PC-3 (cell line): ENCODE results near the gene CEACAM18. TPM values are rescaled to one million over a fixed set of nuclear protein-coding genes. Genes with fewer than 3 reads are reported as not detected.

ENCODE experiments used
- ATAC-seq: fragments of 200-7000 bp; cut with Tn5 transposase; 2 replicates; pipeline ENCODE4 v1.9.1; 2020; ENCODE audit warnings: mild to moderate bottlenecking, moderate library complexity
- BruUV-seq: library from RNA; stranded (reverse); fragments of 400-500 nt; replicated peaks from 2 replicates; lab custom pipeline; 2021; lab: Mats Ljungman, UMichigan
- CTCF ChIA-PET: fragments of 300-600 bp; sonication (Branson Sonifier 250); formaldehyde crosslinking; loops from one replicate; lab custom pipeline; 2022; ENCODE audit warnings: antibody characterized with exemption; lab: Charles Lee
- POLR2A ChIA-PET: fragments of 300-600 bp; sonication (Branson Sonifier 250); formaldehyde crosslinking; loops from one replicate; lab custom pipeline; 2022; ENCODE audit warnings: antibody characterized with exemption; ENCODE audit not compliant: unreplicated experiment; lab: Charles Lee
- DNase-seq: peaks from one replicate; pipeline ENCODE4 v3.0.0-alpha.2; 2015
- H2AFZ ChIP-seq: fragments of 300-600 bp; sonication (generic); 2 replicates; pipeline ENCODE4 v1.6.0; 2016; ENCODE audit warnings: antibody characterized with exemption, low read length
- H3F3A ChIP-seq: fragments of 300-600 bp; sonication (generic); one replicate; pipeline ENCODE4 v1.6.0; 2017; ENCODE audit warnings: antibody characterized with exemption, low read length, control low read depth, mild to moderate bottlenecking; ENCODE audit not compliant: unreplicated experiment
- H3K27ac ChIP-seq: fragments of 300-600 bp; sonication (generic); 2 replicates; pipeline ENCODE4 v1.5.1; 2016; ENCODE audit warnings: mild to moderate bottlenecking, low read length
- H3K27me3 ChIP-seq: fragments of 300-600 bp; sonication (generic); 2 replicates; pipeline ENCODE4 v1.6.1; 2016; ENCODE audit warnings: low read length, mixed read lengths
- H3K36me3 ChIP-seq: fragments of 300-600 bp; sonication (generic); 2 replicates; pipeline ENCODE4 v1.6.1; 2016; ENCODE audit warnings: low read depth, mixed run types, low read length, mixed read lengths
- H3K4me1 ChIP-seq: fragments of 300-600 bp; sonication (generic); 2 replicates; pipeline ENCODE4 v1.5.1; 2016; ENCODE audit warnings: low read length; ENCODE audit not compliant: insufficient read depth
- H3K4me2 ChIP-seq: fragments of 300-600 bp; sonication (generic); 2 replicates; pipeline ENCODE4 v1.6.0; 2016; ENCODE audit warnings: low read length
- H3K4me3 ChIP-seq: fragments of 300-600 bp; sonication (generic); 2 replicates; pipeline ENCODE4 v1.5.1; 2016; ENCODE audit warnings: mild to moderate bottlenecking, low read length, mixed read lengths
- H3K79me2 ChIP-seq: fragments of 300-600 bp; sonication (generic); 2 replicates; pipeline ENCODE4 v1.6.1; 2017; ENCODE audit warnings: low read length, mixed read lengths
- H3K9ac ChIP-seq: fragments of 300-600 bp; sonication (generic); 2 replicates; pipeline ENCODE4 v1.6.0; 2016; ENCODE audit warnings: mild to moderate bottlenecking, low read length
- H3K9me2 ChIP-seq: fragments of 300-600 bp; sonication (generic); replicated peaks from 2 replicates; pipeline ENCODE4 v1.6.1; 2016; ENCODE audit warnings: mixed run types, low read length, mixed read lengths
- H3K9me3 ChIP-seq: fragments of 300-600 bp; sonication (generic); 2 replicates; pipeline ENCODE4 v1.6.1; 2016; ENCODE audit warnings: low read length, mixed read lengths
- H4K20me1 ChIP-seq: fragments of 300-600 bp; sonication (generic); 2 replicates; pipeline ENCODE4 v1.6.1; 2016; ENCODE audit warnings: low read length, mixed read lengths
- EZH2 ChIP-seq: fragments of 300-600 bp; sonication (generic); IDR thresholded peaks from one replicate; pipeline ENCODE4 v1.6.1; 2017; ENCODE audit warnings: antibody characterized with exemption, mild to moderate bottlenecking, low read length; ENCODE audit not compliant: unreplicated experiment
- EZH2phosphoT487 ChIP-seq: fragments of 300-600 bp; sonication (generic); IDR thresholded peaks from 2 replicates; pipeline ENCODE4 v1.6.1; 2018; ENCODE audit warnings: mild to moderate bottlenecking, antibody characterized with exemption, low read length, borderline replicate concordance
- intact Hi-C: fragments of 100-400 bp; cut with micrococcal nuclease; formaldehyde crosslinking; loops from 2 replicates; pipeline ENCODE4 v1.9.0; 2023
- total RNA-seq: library from RNA; depleted of rRNA; stranded (reverse); fragments of >200 nt; gene quantifications from 2 replicates; pipeline ENCODE4 v1.2.3, GENCODE V29; 2014
- TF ChIP-seq, protein P1 (sequence below): fragments of 300-600 bp; sonication (generic); conservative IDR thresholded peaks from 2 replicates; pipeline ENCODE4 v1.5.1; 2017; ENCODE audit warnings: antibody characterized with exemption, low read depth, mild to moderate bottlenecking, low read length

CEACAM18 gene
- total RNA-seq, 1 experiment from 2014 or later = not detected

DNA sequence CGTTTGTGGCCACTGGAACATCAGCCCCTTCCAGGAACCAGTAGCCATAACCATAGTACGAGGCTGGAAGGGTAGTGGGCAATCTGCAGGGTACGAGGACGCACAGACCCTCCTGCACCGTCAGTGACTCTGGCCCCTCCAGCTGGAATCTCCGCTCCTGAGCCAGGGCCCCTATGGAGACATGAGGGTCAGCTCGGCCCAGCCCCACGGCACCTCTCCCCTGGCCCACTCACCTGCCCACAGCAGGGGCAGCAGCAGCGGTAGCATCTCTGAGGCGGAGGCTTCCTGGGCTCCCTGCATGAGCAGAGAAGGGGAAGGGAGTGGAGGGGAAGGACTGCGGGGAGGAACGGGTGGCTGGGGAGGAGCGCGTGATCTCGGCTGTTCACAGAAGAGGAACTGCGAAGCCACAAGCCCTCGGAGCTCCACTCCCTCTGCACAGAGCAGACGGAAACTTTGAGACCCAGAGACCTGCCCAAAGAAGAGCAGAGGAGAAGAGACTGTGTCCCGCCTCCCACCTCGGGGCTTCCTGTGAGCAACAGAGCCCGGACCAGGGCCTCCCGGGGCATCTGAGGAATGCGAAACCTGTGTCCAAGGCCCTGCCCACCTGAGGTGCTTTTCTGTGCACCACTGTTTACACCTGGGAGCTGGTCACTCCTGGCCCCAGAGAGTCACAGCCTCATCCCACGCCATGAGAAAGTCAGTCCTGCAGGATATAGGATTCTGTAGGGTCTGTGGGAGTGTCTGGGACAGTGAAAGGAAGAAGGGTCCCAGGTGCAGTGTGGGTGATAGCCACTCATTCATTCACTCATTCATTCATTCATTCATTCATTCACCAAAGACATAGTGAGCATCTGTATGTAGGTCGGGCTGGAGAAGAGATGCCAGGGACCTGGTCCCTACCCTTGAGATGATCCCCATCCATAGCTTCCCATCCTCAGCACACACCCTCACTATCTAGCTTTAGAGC is 53.3 kb downstream of the CEACAM18 start, which contains the start of gene SIGLEC6:
SIGLEC6 (minus strand) TSS at position 322 of the 967 bp plus-strand sequence; CDS start at position 300, 22 bp downstream.
- Histone ChIP-seq H2AFZ (no peak within 1 kb of the TSS), H3K36me3 (no peaks in the 10 kb centered on the region), H3K27me3 (peaks cover 100% of the 10 kb centered on the region), H3K9me3 (no peaks in the 10 kb centered on the region), H3K9ac (no peak within 1 kb of the TSS), H4K20me1 (no peaks in the 10 kb centered on the region), H3K79me2 (no peaks in the 10 kb centered on the region), H3K4me3 (no peak within 1 kb of the TSS), H3K4me2 (no peak within 1 kb of the TSS), H3K4me1 (no peaks in the 10 kb centered on the region), H3K9me2 (no peaks in the 10 kb centered on the region), H3F3A (no peaks in the 10 kb centered on the region), H3K27ac (no peak within 1 kb of the TSS)
- DNase-seq (no peak), ATAC-seq (no peak)
- no TSS peak for BruUV-seq
- ChIA-PET POLR2A (no interaction called here), CTCF (no interaction called here)
- intact Hi-C loops = no loop called here
- no peak for TF ChIP-seq EZH2phosphoT487
- no peak for TF ChIP-seq EZH2
- TF ChIP-seq, protein P1, sequence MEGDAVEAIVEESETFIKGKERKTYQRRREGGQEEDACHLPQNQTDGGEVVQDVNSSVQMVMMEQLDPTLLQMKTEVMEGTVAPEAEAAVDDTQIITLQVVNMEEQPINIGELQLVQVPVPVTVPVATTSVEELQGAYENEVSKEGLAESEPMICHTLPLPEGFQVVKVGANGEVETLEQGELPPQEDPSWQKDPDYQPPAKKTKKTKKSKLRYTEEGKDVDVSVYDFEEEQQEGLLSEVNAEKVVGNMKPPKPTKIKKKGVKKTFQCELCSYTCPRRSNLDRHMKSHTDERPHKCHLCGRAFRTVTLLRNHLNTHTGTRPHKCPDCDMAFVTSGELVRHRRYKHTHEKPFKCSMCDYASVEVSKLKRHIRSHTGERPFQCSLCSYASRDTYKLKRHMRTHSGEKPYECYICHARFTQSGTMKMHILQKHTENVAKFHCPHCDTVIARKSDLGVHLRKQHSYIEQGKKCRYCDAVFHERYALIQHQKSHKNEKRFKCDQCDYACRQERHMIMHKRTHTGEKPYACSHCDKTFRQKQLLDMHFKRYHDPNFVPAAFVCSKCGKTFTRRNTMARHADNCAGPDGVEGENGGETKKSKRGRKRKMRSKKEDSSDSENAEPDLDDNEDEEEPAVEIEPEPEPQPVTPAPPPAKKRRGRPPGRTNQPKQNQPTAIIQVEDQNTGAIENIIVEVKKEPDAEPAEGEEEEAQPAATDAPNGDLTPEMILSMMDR = no peak

DNA sequence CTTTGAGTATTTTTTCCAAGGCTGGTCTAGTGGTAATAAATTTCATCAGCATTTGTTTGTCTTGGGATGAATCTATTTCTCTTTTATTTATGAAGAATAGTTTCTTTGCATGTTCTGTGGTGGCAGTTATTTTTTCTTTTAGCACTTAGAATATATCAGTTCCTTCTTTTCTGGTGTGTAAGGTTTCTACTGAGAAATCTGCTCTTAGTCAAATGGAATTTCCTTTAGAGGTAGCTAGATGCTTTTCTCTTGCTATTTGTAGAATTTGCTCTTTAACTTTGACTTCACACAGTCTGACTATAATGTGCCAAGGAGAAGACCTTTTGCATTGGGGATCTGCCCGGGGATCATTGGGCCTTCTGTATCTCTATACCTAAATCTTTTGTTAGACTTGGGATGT is 57.2 kb downstream of the CEACAM18 start:
- Histone ChIP-seq H3K4me2 (no peak overlapping the region), H3K9me3 (no peaks in the 10 kb centered on the region), H3K36me3 (no peaks in the 10 kb centered on the region), H3K9ac (no peak overlapping the region), H3K9me2 (no peaks in the 10 kb centered on the region), H3K27ac (no peak overlapping the region), H3F3A (no peaks in the 10 kb centered on the region), H4K20me1 (no peaks in the 10 kb centered on the region), H3K4me3 (no peak overlapping the region), H2AFZ (no peak overlapping the region), H3K27me3 (peaks cover 98% of the 10 kb centered on the region), H3K4me1 (no peaks in the 10 kb centered on the region), H3K79me2 (no peaks in the 10 kb centered on the region)
- BruUV-seq = no TSS peak
- DNase-seq (no peak), ATAC-seq (no peak)
- TF ChIP-seq, protein P1 = no peak
- TF ChIP-seq EZH2 = no peak
- no peak for TF ChIP-seq EZH2phosphoT487
- POLR2A ChIA-PET = no interaction called here
- CTCF ChIA-PET = no interaction called here
- intact Hi-C loops = no loop called here

DNA sequence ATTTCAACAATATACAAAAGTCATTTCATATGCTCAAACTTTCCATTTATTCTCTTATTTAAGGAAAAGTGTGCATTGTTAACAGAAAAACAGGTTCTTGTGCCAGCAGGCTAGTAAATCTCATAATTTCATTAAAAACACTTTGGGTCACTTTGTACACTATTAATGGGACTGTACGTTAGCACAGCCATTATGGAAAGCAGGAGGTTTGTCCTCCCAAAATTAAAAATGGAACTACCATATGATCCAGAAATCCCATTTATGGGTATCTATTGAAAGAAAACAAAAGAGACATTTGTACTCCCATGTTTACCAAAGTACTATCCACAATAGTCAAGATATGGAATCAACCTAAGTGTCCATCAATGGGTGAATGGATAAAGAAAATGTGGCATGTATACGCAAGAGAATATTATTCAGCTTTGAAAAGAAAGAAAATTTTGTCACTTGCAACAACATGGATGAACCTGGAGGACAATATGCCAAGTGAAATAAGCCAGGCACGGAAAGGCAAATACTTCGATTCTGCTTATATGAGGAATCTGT is 61.6 kb downstream of the CEACAM18 start:
- Histone ChIP-seq H4K20me1 (no peaks in the 10 kb centered on the region), H3K4me1 (no peaks in the 10 kb centered on the region), H3K79me2 (no peaks in the 10 kb centered on the region), H3K27ac (no peak overlapping the region), H3K9ac (no peak overlapping the region), H3F3A (no peaks in the 10 kb centered on the region), H3K4me2 (no peak overlapping the region), H3K4me3 (no peak overlapping the region), H3K36me3 (no peaks in the 10 kb centered on the region), H2AFZ (no peak overlapping the region), H3K9me2 (no peaks in the 10 kb centered on the region), H3K9me3 (no peaks in the 10 kb centered on the region), H3K27me3 (peaks cover 89% of the 10 kb centered on the region)
- DNase-seq (no peak), ATAC-seq (no peak)
- POLR2A ChIA-PET = no interaction called here
- intact Hi-C loops = no loop called here
- TF ChIP-seq EZH2phosphoT487 (no peak), EZH2 (no peak)
- TF ChIP-seq, protein P1 = no peak
- no TSS peak for BruUV-seq
- CTCF ChIA-PET = no interaction called here
